HG03108 (cell line): Measurements from ENCODE around the gene RTL10.

Experiments used
- ATAC-seq: cut with Tn5 transposase; IDR thresholded peaks from one replicate; pipeline ENCODE4 v1.9.1; 2021; ENCODE audit warnings: moderate library complexity; ENCODE audit not compliant: unreplicated experiment

RTL10 gene

GRCh38 chr22:19876941-19877625, 22.4 kb upstream of the RTL10 start:
- no peak for ATAC-seq

DNA sequence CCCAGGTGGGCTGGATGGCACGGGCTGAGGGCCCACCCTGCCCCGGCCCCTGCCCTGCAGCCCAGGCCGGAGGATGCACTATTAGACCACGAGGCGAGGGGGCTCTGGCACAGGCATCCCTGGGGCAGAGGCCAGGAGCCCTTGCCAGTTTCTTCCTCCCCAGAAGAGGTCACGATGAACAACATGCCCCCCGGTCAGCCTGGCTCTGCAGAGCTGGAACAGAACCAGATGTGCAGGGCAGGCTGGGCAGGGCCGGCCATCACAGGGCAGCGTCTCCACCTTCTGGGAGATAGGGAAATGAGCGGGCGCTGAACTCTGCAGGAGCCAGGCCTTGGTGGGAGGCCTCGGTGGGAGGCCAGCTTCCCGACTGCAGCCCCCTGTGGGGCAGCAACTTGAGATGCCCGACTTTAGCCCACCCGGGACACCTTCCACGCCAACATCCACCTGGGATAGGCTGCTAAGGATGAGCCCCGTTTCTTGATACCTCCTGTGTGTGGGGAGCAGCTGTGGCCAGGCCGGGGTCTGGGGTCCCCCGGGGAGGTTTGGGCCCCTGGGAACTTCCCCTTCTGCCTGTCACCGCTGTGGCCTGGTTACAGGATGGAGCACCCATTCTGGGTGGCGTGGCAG, 21.8 kb upstream of the RTL10 start:
- no peak for ATAC-seq

- ATAC-seq, result no peak
These were observed 21.0 kb upstream of the RTL10 start for GRCh38 chr22:19875531-19876313.

DNA sequence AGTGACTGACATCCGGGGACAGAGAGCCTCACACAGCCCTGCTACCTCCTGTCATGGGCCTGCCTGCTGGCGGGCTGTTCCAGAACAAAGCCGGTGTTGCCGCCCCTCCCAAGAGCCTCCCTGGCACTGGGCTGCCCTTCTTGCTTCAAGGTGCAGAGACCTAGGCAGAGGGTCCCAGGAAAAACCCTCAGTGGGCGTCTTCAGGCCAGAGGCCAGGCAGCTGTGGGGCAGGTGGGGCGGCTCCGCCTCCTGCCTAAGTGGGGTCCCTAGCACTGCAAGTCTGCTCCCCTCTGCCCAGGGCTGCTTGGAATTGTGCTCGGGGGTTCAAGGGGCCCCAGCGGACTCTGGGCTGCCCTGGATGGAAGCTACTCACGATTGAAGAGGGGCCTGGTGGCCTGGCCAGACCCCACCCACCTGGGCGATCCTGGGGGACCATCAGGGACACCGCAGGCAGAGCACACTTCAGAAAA, 20.4 kb upstream of the RTL10 start:
- ATAC-seq, result no peak

GRCh38 chr22:19874307-19875060, 19.8 kb upstream of the RTL10 start:
- no peak for ATAC-seq

DNA sequence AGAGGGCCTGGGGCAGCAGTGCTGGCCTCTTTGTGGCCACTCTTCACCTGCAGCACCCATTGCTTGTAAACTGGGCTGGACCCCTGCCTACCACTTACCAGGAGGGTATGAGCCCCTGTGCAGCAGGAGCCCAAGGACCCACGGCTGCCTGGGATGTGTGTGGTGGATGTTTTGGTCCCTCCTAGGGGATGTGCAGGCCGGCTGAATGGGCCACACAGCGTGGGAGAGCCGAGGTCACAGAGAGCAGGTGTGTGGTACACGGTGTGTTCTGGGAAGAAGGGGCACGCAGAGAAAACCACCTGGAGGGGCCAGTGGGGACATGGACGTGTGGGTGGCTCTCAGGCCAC, 19.3 kb upstream of the RTL10 start:
- no peak for ATAC-seq

- ATAC-seq, result no peak
These were observed 18.7 kb upstream of the RTL10 start for GRCh38 chr22:19873138-19873959.

DNA sequence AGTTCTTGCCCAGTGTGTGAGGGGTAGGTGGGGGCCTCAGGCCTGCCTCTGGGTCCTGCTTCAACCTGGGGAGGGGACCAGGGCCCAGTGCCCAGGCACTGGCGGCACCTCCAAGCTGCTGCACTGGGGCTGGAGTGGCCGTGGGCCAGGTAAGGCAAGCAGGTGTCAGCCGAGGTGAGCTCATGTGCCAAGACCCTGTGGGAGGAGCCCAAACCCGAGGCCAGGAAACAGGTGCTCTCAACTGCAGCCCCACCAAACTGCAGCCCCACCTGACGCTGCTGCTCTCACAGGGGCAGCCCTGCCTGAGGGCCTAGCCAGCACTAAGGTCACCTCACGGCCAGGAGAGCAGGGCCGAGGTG, 18.1 kb upstream of the RTL10 start:
- no peak for ATAC-seq

- no peak for ATAC-seq
These were observed 17.4 kb upstream of the RTL10 start for GRCh38 chr22:19871845-19872778.

DNA sequence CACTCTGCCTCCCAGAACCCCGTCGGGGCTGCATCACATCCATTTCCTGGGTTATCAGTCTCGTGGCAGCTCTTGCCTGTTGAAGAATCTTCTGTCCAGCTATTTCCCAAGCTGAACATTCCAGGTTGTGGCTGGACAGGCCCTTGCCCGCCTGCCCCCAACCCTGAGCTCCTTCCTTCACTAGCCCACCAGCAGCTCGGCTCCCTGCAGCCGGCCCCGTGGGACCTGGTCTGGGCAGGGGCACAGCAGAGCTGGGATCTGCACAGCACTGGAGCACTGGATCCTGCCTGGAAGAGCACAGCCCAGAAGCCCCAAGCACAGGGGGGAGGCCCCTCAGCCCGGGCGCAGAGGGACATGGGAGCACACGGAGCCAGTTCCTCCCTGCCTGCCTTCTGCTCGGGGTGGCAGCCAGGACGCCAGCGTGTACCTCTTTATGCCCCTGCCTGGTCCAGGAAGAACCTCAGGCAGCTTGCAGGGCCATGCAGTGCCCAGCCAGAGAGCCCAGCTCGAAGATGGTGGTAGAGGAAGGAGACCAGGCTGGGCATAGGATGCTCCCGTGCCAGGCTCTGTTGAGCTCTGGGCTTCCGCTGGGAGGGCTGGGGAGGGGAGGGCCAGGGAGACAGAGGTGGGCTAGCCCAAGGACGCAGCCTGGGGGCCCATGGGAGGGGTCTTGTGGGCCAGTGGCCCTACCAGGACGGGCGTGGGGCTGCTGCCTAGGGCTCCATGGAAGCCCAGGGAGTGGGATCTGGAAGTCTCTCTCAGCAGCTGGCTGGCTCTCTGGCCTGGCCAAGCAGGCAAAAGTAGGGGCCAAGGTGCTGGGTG, 16.6 kb upstream of the RTL10 start:
- no peak for ATAC-seq

DNA sequence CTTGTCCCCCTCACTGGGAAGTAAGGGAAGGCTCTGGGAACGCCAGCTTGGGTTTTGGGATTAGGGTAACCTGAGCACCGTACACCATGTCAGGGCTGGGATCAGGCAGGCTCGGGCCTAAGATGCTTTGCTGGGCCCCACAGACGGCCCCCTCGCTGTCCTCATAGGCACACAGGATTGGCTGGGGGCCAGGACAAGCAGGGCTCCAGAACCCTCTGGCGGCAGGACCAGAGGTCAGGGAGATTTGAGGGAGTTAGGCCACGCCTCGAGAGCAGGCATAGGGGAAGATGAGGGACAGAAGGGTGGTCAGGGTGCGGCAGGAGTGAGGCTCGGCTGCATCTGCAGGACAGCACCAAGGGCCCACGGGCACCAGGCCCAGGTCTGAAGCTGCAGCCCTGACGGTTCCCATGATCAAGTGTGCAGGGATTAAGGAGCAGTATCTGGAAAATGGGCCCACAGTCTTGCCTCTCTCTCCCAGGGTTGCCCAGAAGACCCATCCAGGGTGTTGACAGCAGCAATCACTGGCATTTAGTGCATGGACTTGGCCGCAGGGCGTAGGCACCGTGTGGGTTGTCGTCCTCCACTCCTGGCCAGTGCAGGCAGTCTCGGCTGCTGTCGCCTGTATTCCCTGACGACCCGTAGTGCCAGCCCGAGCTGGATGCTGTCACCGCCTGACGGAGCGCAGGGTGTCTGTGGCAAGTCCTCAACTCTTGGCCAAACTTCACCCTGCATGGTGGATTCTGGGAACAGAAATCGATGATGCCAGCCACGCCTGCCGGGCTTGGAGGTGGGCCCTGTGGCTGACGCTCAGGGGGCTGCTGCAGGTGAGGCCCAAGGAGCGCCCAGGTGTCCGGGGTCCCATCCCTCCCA, 15.7 kb upstream of the RTL10 start:
- ATAC-seq, result no peak

GRCh38 chr22:19869497-19870152, 15.0 kb upstream of the RTL10 start:
- ATAC-seq, result no peak

DNA sequence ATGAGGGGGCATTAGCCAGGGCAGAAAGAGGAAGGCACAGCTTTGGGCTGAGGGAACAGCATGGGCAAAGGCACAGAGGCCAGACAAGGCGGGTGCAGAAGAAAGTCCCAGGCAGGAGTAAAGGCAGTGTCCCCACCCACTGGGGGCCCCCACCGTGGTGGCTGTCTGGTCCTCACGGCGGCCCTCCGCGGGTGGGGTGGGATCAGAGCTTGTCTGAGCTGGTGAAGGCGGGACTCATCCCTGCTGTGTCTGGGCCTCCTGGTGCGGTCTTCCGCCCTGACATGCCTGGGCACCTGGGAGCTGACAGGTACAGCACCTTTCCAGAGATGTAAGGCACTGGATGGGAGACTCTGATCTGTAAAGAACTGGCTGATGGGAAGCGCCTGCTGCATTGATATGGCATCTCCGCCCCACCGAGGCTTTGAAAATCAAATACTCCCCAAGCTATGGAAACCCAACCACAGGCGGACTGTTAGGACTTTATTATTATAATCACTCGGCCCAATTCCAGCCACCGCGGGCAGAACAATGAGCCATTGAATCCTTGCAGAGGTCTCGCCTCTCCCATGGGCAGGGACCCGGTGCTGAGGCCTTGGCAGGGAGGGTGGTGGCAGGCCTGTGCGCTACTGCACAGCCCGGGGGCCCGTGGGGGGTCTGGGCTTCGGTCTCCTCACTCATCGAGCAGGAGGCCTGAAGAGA, 14.2 kb upstream of the RTL10 start:
- ATAC-seq, result no peak

GRCh38 chr22:19868333-19868732, 13.7 kb upstream of the RTL10 start:
- ATAC-seq, result no peak

DNA sequence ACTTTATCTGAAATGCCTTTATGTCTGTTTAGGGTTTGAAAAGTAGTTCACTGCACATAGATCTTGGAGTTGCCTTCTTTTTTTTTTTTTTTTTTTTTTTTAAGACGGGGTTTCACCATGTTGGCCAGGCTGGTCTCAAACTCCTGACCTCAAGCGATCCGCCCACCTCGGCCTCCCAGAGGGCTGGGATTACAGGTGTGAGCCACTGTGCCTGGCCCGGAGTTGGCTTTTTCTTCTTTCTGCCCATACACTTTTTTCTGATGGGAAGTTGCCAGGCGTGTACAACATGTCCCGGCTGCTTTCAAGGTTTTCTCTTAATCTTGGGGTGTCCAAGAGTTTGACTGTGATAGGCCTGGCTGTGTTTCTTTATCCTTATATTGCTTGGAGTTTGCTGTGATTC, 12.9 kb upstream of the RTL10 start:
- no peak for ATAC-seq

GRCh38 chr22:19866665-19867009, 12.0 kb upstream of the RTL10 start:
- ATAC-seq, result no peak
